Neural progenitor cell (in vitro differentiated cells): ENCODE results near the gene TOM1. TPM values are rescaled to one million over a fixed set of nuclear protein-coding genes. Genes with fewer than 3 reads are reported as not detected.

Experiments used
- DNase-seq: peaks from one replicate; pipeline ENCODE4 v3.0.0-alpha.2; 2016; ENCODE audit warnings: low spot score
- H2AFZ ChIP-seq: fragments of 200-600 bp; sonication (generic); replicated peaks from 2 replicates; pipeline ENCODE4 v1.6.1; 2016; ENCODE audit warnings: antibody characterized with exemption
- H3F3A ChIP-seq: fragments of 200-600 bp; sonication (generic); 2 replicates; pipeline ENCODE4 v1.6.1; 2016; ENCODE audit warnings: antibody characterized with exemption, low read depth
- H3K27ac ChIP-seq: fragments of 200-600 bp; sonication (generic); 2 replicates; pipeline ENCODE4 v1.5.1; 2016; ENCODE audit warnings: mild to moderate bottlenecking
- H3K27me3 ChIP-seq: fragments of 200-600 bp; sonication (generic); 2 replicates; pipeline ENCODE4 v1.6.1; 2016; ENCODE audit warnings: mild to moderate bottlenecking, moderate library complexity
- H3K36me3 ChIP-seq: fragments of 200-600 bp; sonication (generic); 2 replicates; pipeline ENCODE4 v1.5.1; 2016
- H3K4me1 ChIP-seq: fragments of 200-600 bp; sonication (generic); 2 replicates; pipeline ENCODE4 v1.6.1; 2016; ENCODE audit warnings: mixed run types
- H3K4me2 ChIP-seq: fragments of 200-600 bp; sonication (generic); 2 replicates; pipeline ENCODE4 v1.6.1; 2016
- H3K4me3 ChIP-seq: fragments of 200-600 bp; sonication (generic); 2 replicates; pipeline ENCODE4 v1.5.1; 2016
- H3K79me2 ChIP-seq: fragments of 200-600 bp; sonication (generic); 2 replicates; pipeline ENCODE4 v1.6.1; 2016; ENCODE audit warnings: low read depth
- H3K9ac ChIP-seq: fragments of 200-600 bp; sonication (generic); 2 replicates; pipeline ENCODE4 v1.6.1; 2016
- H3K9me3 ChIP-seq: fragments of 200-600 bp; sonication (generic); 2 replicates; pipeline ENCODE4 v1.5.1; 2016; ENCODE audit warnings: low read depth
- H4K20me1 ChIP-seq: fragments of 200-600 bp; sonication (generic); 2 replicates; pipeline ENCODE4 v1.6.1; 2016; ENCODE audit warnings: low read depth
- H3K27ac Mint-ChIP-seq: 3 replicates; pipeline ENCODE4 v1.8.0; 2021; ENCODE audit warnings: mixed read lengths
- H3K27me3 Mint-ChIP-seq: 2 replicates; pipeline ENCODE4 v1.8.0; 2022; ENCODE audit warnings: low read depth, mild to moderate bottlenecking, inconsistent platforms, moderate library complexity, mixed read lengths; ENCODE audit not compliant: insufficient read depth
- H3K36me3 Mint-ChIP-seq: 3 replicates; pipeline ENCODE4 v1.8.0; 2021; ENCODE audit warnings: mixed read lengths
- H3K4me1 Mint-ChIP-seq: 3 replicates; pipeline ENCODE4 v1.8.0; 2021; ENCODE audit warnings: mixed read lengths
- H3K4me3 Mint-ChIP-seq: 3 replicates; pipeline ENCODE4 v1.8.0; 2021; ENCODE audit warnings: mild to moderate bottlenecking, moderate library complexity, mixed read lengths
- H3K9me3 Mint-ChIP-seq: 3 replicates; pipeline ENCODE4 v1.8.0; 2020; ENCODE audit warnings: mixed read lengths
- EZH2 ChIP-seq: fragments of 200-600 bp; sonication (generic); IDR thresholded peaks from 2 replicates; pipeline ENCODE4 v1.6.1; 2017; ENCODE audit warnings: antibody characterized with exemption, mild to moderate bottlenecking, moderate library complexity
- EZH2phosphoT487 ChIP-seq: fragments of 200-600 bp; sonication (generic); IDR thresholded peaks from 2 replicates; pipeline ENCODE4 v1.6.1; 2017; ENCODE audit warnings: antibody characterized with exemption
- total RNA-seq: library from RNA; depleted of rRNA; stranded (reverse); fragments of >200 nt; gene quantifications from 2 replicates; pipeline ENCODE4 v1.2.3, GENCODE V29; 2015; ENCODE audit warnings: low replicate concordance
- TF ChIP-seq, protein P1 (sequence below): fragments of 200-600 bp; sonication (generic); IDR thresholded peaks from 2 replicates; pipeline ENCODE4 v1.5.1; 2017; ENCODE audit warnings: antibody characterized with exemption, mild to moderate bottlenecking

The TOM1 gene
- total RNA-seq, 1 donor from 2014 or later, result 28.6 TPM

- Mint-ChIP-seq H3K36me3 (no peaks in the 10 kb centered on the region), H3K9me3 (no peaks in the 10 kb centered on the region), H3K4me1 (peaks cover 38% of the 10 kb centered on the region), H3K4me3 (peak overlapping the region; percentile 10), H3K27me3 (peaks cover 5% of the 10 kb centered on the region), H3K27ac (peak overlapping the region; percentile 6)
- peaks cover 10% of the 10 kb centered on the region for H3K79me2 ChIP-seq
- H3K4me3 ChIP-seq, result no peak overlapping the region
- H3K36me3 ChIP-seq, result no peaks in the 10 kb centered on the region
- TF ChIP-seq, protein P1, sequence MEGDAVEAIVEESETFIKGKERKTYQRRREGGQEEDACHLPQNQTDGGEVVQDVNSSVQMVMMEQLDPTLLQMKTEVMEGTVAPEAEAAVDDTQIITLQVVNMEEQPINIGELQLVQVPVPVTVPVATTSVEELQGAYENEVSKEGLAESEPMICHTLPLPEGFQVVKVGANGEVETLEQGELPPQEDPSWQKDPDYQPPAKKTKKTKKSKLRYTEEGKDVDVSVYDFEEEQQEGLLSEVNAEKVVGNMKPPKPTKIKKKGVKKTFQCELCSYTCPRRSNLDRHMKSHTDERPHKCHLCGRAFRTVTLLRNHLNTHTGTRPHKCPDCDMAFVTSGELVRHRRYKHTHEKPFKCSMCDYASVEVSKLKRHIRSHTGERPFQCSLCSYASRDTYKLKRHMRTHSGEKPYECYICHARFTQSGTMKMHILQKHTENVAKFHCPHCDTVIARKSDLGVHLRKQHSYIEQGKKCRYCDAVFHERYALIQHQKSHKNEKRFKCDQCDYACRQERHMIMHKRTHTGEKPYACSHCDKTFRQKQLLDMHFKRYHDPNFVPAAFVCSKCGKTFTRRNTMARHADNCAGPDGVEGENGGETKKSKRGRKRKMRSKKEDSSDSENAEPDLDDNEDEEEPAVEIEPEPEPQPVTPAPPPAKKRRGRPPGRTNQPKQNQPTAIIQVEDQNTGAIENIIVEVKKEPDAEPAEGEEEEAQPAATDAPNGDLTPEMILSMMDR, result no peak
- TF ChIP-seq EZH2 (no peak), EZH2phosphoT487 (no peak)
- H4K20me1 ChIP-seq, result peaks cover 16% of the 10 kb centered on the region
- H3K4me1 ChIP-seq, result peaks cover 20% of the 10 kb centered on the region
- no peaks in the 10 kb centered on the region for H3K9me3 ChIP-seq
- H3K9ac ChIP-seq, result no peak overlapping the region
- no peak overlapping the region for H3K4me2 ChIP-seq
- H2AFZ ChIP-seq, result no peak overlapping the region
- no peak overlapping the region for H3K27ac ChIP-seq
- peaks cover 16% of the 10 kb centered on the region for H3F3A ChIP-seq
- DNase-seq, result no peak
- H3K27me3 ChIP-seq, result no peaks in the 10 kb centered on the region
Measured at GRCh38 chr22:35312198-35313059, 12.7 kb downstream of the TOM1 start.

- H3K4me2 ChIP-seq, result no peak overlapping the region
- no peaks in the 10 kb centered on the region for H3K27me3 ChIP-seq
- peaks cover 8% of the 10 kb centered on the region for H3K27me3 Mint-ChIP-seq
- H2AFZ ChIP-seq, result no peak overlapping the region
- DNase-seq, result no peak
- no peaks in the 10 kb centered on the region for H3K9me3 Mint-ChIP-seq
- H3K79me2 ChIP-seq, result no peaks in the 10 kb centered on the region
- no peak overlapping the region for H3K27ac ChIP-seq
- H3K36me3 ChIP-seq, result no peaks in the 10 kb centered on the region
- peaks cover 37% of the 10 kb centered on the region for H3K4me1 Mint-ChIP-seq
- no peak overlapping the region for H3K9ac ChIP-seq
- peaks cover 13% of the 10 kb centered on the region for H4K20me1 ChIP-seq
- no peak overlapping the region for H3K4me3 Mint-ChIP-seq
- H3K36me3 Mint-ChIP-seq, result no peaks in the 10 kb centered on the region
- H3K27ac Mint-ChIP-seq, result no peak overlapping the region
- TF ChIP-seq EZH2phosphoT487 (no peak), EZH2 (no peak)
- TF ChIP-seq, protein P1, result no peak
- H3K9me3 ChIP-seq, result no peaks in the 10 kb centered on the region
- no peak overlapping the region for H3K4me3 ChIP-seq
- H3K4me1 ChIP-seq, result peaks cover 17% of the 10 kb centered on the region
- peaks cover 10% of the 10 kb centered on the region for H3F3A ChIP-seq
Measured at GRCh38 chr22:35313311-35314121, 13.8 kb downstream of the TOM1 start.

DNA sequence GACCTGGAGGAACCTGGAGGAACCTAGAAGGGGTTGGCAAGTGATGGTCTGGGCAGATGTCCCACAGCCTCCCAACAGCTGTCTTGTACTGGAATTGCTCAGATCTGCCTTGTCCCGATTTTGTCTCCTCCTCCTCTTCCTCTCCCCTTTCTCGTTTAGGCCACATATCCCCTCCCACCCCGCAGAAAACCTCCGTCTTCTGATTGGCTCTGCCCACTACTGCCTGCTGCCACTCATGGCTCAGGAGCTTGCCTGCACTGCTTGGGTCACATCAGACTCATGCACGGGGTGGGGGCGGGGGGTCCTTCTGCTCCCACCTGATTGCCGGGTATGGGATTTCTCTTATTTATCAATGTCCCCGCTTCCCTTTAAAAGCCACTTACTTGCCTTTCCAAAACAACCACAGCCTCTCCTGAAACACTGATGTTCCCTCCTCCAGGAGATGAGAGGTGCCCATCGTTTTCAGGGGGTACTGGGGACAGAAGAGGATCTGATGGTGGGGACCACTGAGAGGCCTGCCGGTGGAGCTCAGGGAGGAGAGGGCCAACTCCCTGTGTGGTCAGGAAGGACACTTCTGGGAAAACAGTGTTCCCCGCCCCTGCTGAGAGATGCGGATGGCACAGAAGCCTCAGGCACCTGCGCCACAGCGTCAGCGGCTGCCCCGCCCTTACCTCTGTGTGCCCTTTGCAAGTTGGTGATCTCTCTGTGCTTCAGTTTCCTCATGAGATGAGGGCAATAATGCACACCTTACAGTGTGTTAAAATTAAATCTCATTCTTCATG lies 14.7 kb downstream of the TOM1 start:
- H3K27me3 Mint-ChIP-seq, result peaks cover 8% of the 10 kb centered on the region
- H3K9ac ChIP-seq, result no peak overlapping the region
- H3F3A ChIP-seq, result peaks cover 10% of the 10 kb centered on the region
- no peak overlapping the region for H3K4me3 Mint-ChIP-seq
- no peak overlapping the region for H3K4me2 ChIP-seq
- no peak overlapping the region for H3K27ac Mint-ChIP-seq
- no peaks in the 10 kb centered on the region for H3K9me3 ChIP-seq
- H3K27ac ChIP-seq, result no peak overlapping the region
- H3K4me1 Mint-ChIP-seq, result peaks cover 37% of the 10 kb centered on the region
- no peak overlapping the region for H2AFZ ChIP-seq
- DNase-seq, result no peak
- H4K20me1 ChIP-seq, result peaks cover 13% of the 10 kb centered on the region
- no peaks in the 10 kb centered on the region for H3K79me2 ChIP-seq
- H3K9me3 Mint-ChIP-seq, result no peaks in the 10 kb centered on the region
- H3K36me3 ChIP-seq, result no peaks in the 10 kb centered on the region
- TF ChIP-seq, protein P1, result no peak
- TF ChIP-seq EZH2phosphoT487, result no peak
- no peak for TF ChIP-seq EZH2
- no peak overlapping the region for H3K4me3 ChIP-seq
- H3K4me1 ChIP-seq, result peaks cover 17% of the 10 kb centered on the region
- H3K27me3 ChIP-seq, result no peaks in the 10 kb centered on the region
- H3K36me3 Mint-ChIP-seq, result no peaks in the 10 kb centered on the region
